Activated CD8-positive, alpha-beta T cell treated with anti-CD3 and anti-CD28 coated beads for 36 hours (primary cell): ENCODE measurements around the gene OBP2B. TPM values are rescaled to one million over a fixed set of nuclear protein-coding genes. Genes with fewer than 3 reads are reported as not detected.

Experiments
- ATAC-seq: fragments of 200-7000 bp; cut with Tn5 transposase; one replicate; pipeline ENCODE4 v1.10.0; 2021; ENCODE audit warnings: mild to moderate bottlenecking, moderate library complexity
- CTCF ChIA-PET: fragments of 350-600 bp; sonication (Branson Sonifier 250); formaldehyde crosslinking; loops from one replicate; lab custom pipeline; 2021; ENCODE audit warnings: antibody characterized with exemption; lab: Charles Lee
- POLR2A ChIA-PET: fragments of 350-600 bp; sonication (Branson Sonifier 250); formaldehyde crosslinking; loops from one replicate; lab custom pipeline; 2021; ENCODE audit warnings: antibody characterized with exemption; lab: Charles Lee
- DNase-seq: peaks from one replicate; pipeline ENCODE4 v3.0.0-alpha.2; 2020
- H3K27ac Mint-ChIP-seq: one replicate; pipeline ENCODE4 v1.8.0; 2021; ENCODE audit warnings: mild to moderate bottlenecking, mixed read lengths
- H3K27me3 Mint-ChIP-seq: one replicate; pipeline ENCODE4 v1.8.0; 2021; ENCODE audit warnings: mixed read lengths
- H3K36me3 Mint-ChIP-seq: one replicate; pipeline ENCODE4 v1.8.0; 2021; ENCODE audit warnings: low read depth, mixed read lengths
- H3K4me1 Mint-ChIP-seq: one replicate; pipeline ENCODE4 v1.8.0; 2021; ENCODE audit warnings: low read depth, mixed read lengths
- H3K4me3 Mint-ChIP-seq: one replicate; pipeline ENCODE4 v1.8.0; 2021; ENCODE audit warnings: mild to moderate bottlenecking, moderate library complexity, mixed read lengths
- H3K9me3 Mint-ChIP-seq: one replicate; pipeline ENCODE4 v1.8.0; 2021; ENCODE audit warnings: mixed read lengths
- CTCF ChIP-seq: fragments of 200-600 bp; IDR thresholded peaks from one replicate; pipeline ENCODE4 v1.8.0; 2022; ENCODE audit warnings: antibody characterized with exemption, mild to moderate bottlenecking
- intact Hi-C: fragments of 100-400 bp; cut with micrococcal nuclease; formaldehyde crosslinking; loops from one replicate; pipeline ENCODE4 v1.10.0; 2022
- total RNA-seq, 2 experiments: library from RNA; stranded (reverse); gene quantifications; one replicate each; pipeline ENCODE4 v1.2.3, GENCODE V29; 2021

Gene OBP2B
- total RNA-seq, 2 experiments from 2014 or later = not detected

- Mint-ChIP-seq H3K36me3 (no peaks in the 10 kb centered on the region), H3K4me1 (no peaks in the 10 kb centered on the region), H3K27me3 (peaks cover 4% of the 10 kb centered on the region), H3K27ac (no peak overlapping the region), H3K9me3 (no peaks in the 10 kb centered on the region), H3K4me3 (no peak overlapping the region)
- ChIA-PET CTCF (interaction anchor here (0.8 kb wide), 1 partner anchor 10 kb away, joined by 3 read pairs; no protein-coding TSS in a partner anchor), POLR2A (interaction anchor here (0.6 kb wide), 1 partner anchor 333 kb away, joined by 3 read pairs; no protein-coding TSS in a partner anchor)
- no peak for TF ChIP-seq CTCF
- DNase-seq (no peak), ATAC-seq (no peak)
- intact Hi-C loops = no loop called here
Measured at GRCh38 chr9:133250741-133251170, 41.7 kb upstream of the OBP2B start.

- H3K27me3 Mint-ChIP-seq = peaks cover 4% of the 10 kb centered on the region
- no peaks in the 10 kb centered on the region for H3K4me1 Mint-ChIP-seq
- H3K4me3 Mint-ChIP-seq = no peak overlapping the region
- ChIA-PET CTCF (interaction anchor here (0.9 to 1.8 kb wide), 2 partner anchors 9 to 11 kb away, joined by 3 to 9 read pairs; no protein-coding TSS in a partner anchor), POLR2A (no interaction called here)
- no peak for TF ChIP-seq CTCF
- no peaks in the 10 kb centered on the region for H3K9me3 Mint-ChIP-seq
- no peaks in the 10 kb centered on the region for H3K36me3 Mint-ChIP-seq
- DNase-seq (no peak), ATAC-seq (no peak)
- intact Hi-C loops = no loop called here
- H3K27ac Mint-ChIP-seq = no peak overlapping the region
Measured at GRCh38 chr9:133249337-133249736, 40.3 kb upstream of the OBP2B start.

GRCh38 chr9:133248726-133249295, 39.8 kb upstream of the OBP2B start:
- ATAC-seq (no peak), DNase-seq (no peak)
- Mint-ChIP-seq H3K27me3 (peaks cover 5% of the 10 kb centered on the region), H3K4me1 (no peaks in the 10 kb centered on the region), H3K36me3 (no peaks in the 10 kb centered on the region), H3K9me3 (no peaks in the 10 kb centered on the region), H3K4me3 (no peak overlapping the region), H3K27ac (no peak overlapping the region)
- POLR2A ChIA-PET = no interaction called here
- CTCF ChIA-PET = interaction anchor here (0.9 to 1.8 kb wide), 2 partner anchors 8 to 10 kb away, joined by 3 to 9 read pairs; no protein-coding TSS in a partner anchor
- intact Hi-C loops = no loop called here
- TF ChIP-seq CTCF = no peak

GRCh38 chr9:133247632-133248031, 38.6 kb upstream of the OBP2B start:
- ChIA-PET POLR2A (no interaction called here), CTCF (interaction anchor here (1.8 kb wide), 1 partner anchor 9 kb away, joined by 9 read pairs; no protein-coding TSS in a partner anchor)
- DNase-seq (no peak), ATAC-seq (no peak)
- no peaks in the 10 kb centered on the region for H3K9me3 Mint-ChIP-seq
- no peaks in the 10 kb centered on the region for H3K4me1 Mint-ChIP-seq
- intact Hi-C loops = no loop called here
- TF ChIP-seq CTCF = no peak
- H3K27ac Mint-ChIP-seq = no peak overlapping the region
- H3K4me3 Mint-ChIP-seq = no peak overlapping the region
- no peaks in the 10 kb centered on the region for H3K36me3 Mint-ChIP-seq
- H3K27me3 Mint-ChIP-seq = peaks cover 8% of the 10 kb centered on the region

- Mint-ChIP-seq H3K27ac (no peak overlapping the region), H3K9me3 (no peaks in the 10 kb centered on the region), H3K27me3 (peaks cover 8% of the 10 kb centered on the region), H3K4me3 (no peak overlapping the region), H3K36me3 (no peaks in the 10 kb centered on the region), H3K4me1 (no peaks in the 10 kb centered on the region)
- CTCF ChIA-PET = no interaction called here
- ATAC-seq (no peak), DNase-seq (no peak)
- POLR2A ChIA-PET = no interaction called here
- TF ChIP-seq CTCF = no peak
- intact Hi-C loops = no loop called here
Measured at GRCh38 chr9:133246991-133247390, 37.9 kb upstream of the OBP2B start.
